Type B pancreatic cell (in vitro differentiated cells): Measurements from ENCODE around the gene REX1BD. TPM values are rescaled to one million over a fixed set of nuclear protein-coding genes. Genes with fewer than 3 reads are reported as not detected.

Source experiments
- DNase-seq: peaks from one replicate; pipeline ENCODE4 v3.0.0; 2021; ENCODE audit warnings: mixed read lengths; ENCODE audit not compliant: unreplicated experiment; ENCODE audit errors: extremely low spot score
- H3K27ac Mint-ChIP-seq: 2 replicates; pipeline ENCODE4 v1.8.0; 2021; ENCODE audit warnings: mild to moderate bottlenecking, mixed read lengths
- H3K27me3 Mint-ChIP-seq: 2 replicates; pipeline ENCODE4 v1.8.0; 2021; ENCODE audit warnings: mixed read lengths
- H3K36me3 Mint-ChIP-seq: 2 replicates; pipeline ENCODE4 v1.8.0; 2021; ENCODE audit warnings: mixed read lengths
- H3K4me1 Mint-ChIP-seq: one replicate; pipeline ENCODE4 v1.8.0; 2021; ENCODE audit warnings: mixed read lengths; ENCODE audit not compliant: unreplicated experiment
- H3K4me3 Mint-ChIP-seq: 2 replicates; pipeline ENCODE4 v1.8.0; 2021; ENCODE audit warnings: mild to moderate bottlenecking, mixed read lengths
- H3K9me3 Mint-ChIP-seq: 2 replicates; pipeline ENCODE4 v1.8.0; 2021; ENCODE audit warnings: mixed read lengths
- CTCF ChIP-seq: fragments of 200-600 bp; sonication (generic); conservative IDR thresholded peaks from 2 replicates; pipeline ENCODE4 v1.5.0; 2021; ENCODE audit warnings: antibody characterized with exemption, mild to moderate bottlenecking
- total RNA-seq: library from RNA; stranded (reverse); gene quantifications from 2 replicates; pipeline ENCODE4 v1.2.1, GENCODE V29; 2021; ENCODE audit warnings: low replicate concordance

REX1BD gene
- total RNA-seq, 1 donor from 2014 or later, result 63.5 TPM

DNA sequence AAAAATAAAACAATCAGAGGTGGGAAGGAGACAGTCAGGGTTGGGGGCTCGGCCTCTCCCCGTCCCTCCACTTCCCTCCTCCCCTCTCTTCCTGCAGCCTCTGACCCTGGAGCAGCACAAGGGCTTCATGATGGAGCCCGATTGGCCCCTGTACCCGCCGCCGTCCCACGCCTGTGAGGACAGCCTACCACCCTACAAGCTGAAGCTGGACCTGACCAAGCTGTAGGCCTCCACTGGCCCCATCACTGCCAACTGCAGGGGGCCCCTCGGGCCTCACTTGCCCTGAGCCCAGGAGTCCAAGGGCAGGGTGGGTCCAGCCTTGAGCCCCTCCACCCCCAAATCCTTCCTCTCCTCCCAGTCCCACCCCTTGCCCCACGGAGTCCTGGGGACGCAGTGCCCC, 31.7 kb downstream of the REX1BD start:
- Mint-ChIP-seq H3K27me3 (peaks cover 18% of the 10 kb centered on the region), H3K9me3 (peaks cover 5% of the 10 kb centered on the region), H3K4me1 (no peaks in the 10 kb centered on the region), H3K27ac (no peak overlapping the region), H3K4me3 (no peak overlapping the region), H3K36me3 (no peaks in the 10 kb centered on the region)
- TF ChIP-seq CTCF, result no peak
- no peak for DNase-seq

GRCh38 chr19:18620902-18621301, 32.3 kb downstream of the REX1BD start:
- TF ChIP-seq CTCF, result no peak
- Mint-ChIP-seq H3K27ac (no peak overlapping the region), H3K4me1 (no peaks in the 10 kb centered on the region), H3K27me3 (peaks cover 13% of the 10 kb centered on the region), H3K9me3 (peaks cover 5% of the 10 kb centered on the region), H3K36me3 (no peaks in the 10 kb centered on the region), H3K4me3 (no peak overlapping the region)
- no peak for DNase-seq

GRCh38 chr19:18626906-18627305, 38.3 kb downstream of the REX1BD start:
- Mint-ChIP-seq H3K9me3 (peaks cover 6% of the 10 kb centered on the region), H3K36me3 (no peaks in the 10 kb centered on the region), H3K4me1 (no peaks in the 10 kb centered on the region), H3K4me3 (no peak overlapping the region), H3K27me3 (peaks cover 18% of the 10 kb centered on the region), H3K27ac (no peak overlapping the region)
- no peak for TF ChIP-seq CTCF
- no peak for DNase-seq

GRCh38 chr19:18629166-18630088, 40.8 kb downstream of the REX1BD start:
- peaks cover 15% of the 10 kb centered on the region for H3K27me3 Mint-ChIP-seq
- no peak overlapping the region for H3K27ac Mint-ChIP-seq

GRCh38 chr19:18633321-18633720, 44.7 kb downstream of the REX1BD start:
- peaks cover 4% of the 10 kb centered on the region for H3K36me3 Mint-ChIP-seq
- peaks cover 10% of the 10 kb centered on the region for H3K27me3 Mint-ChIP-seq
- TF ChIP-seq CTCF, result no peak

More at GRCh38 chr19:18629166-18630088, 40.8 kb downstream of the REX1BD start:
- no peaks in the 10 kb centered on the region for H3K36me3 Mint-ChIP-seq
- DNase-seq, result no peak
- peaks cover 6% of the 10 kb centered on the region for H3K9me3 Mint-ChIP-seq
- no peaks in the 10 kb centered on the region for H3K4me1 Mint-ChIP-seq
- H3K4me3 Mint-ChIP-seq, result no peak overlapping the region
- no peak for TF ChIP-seq CTCF

More at GRCh38 chr19:18633321-18633720, 44.7 kb downstream of the REX1BD start:
- Mint-ChIP-seq H3K9me3 (peaks cover 6% of the 10 kb centered on the region), H3K4me1 (peaks cover 17% of the 10 kb centered on the region), H3K4me3 (no peak overlapping the region), H3K27ac (no peak overlapping the region)
- DNase-seq, result no peak
